Subcutaneous adipose tissue (tissue), 4 donors: Measurements from ENCODE around the gene CXCL12. TPM values are rescaled to one million over a fixed set of nuclear protein-coding genes. Genes with fewer than 3 reads are reported as not detected.

Source experiments
- CTCF ChIP-seq: fragments of 450-650 bp; IDR thresholded peaks from one replicate; pipeline ENCODE4 v1.5.1; 2016; ENCODE audit warnings: low read depth, mild to moderate bottlenecking, control low read depth, antibody characterized with exemption, moderate library complexity
- total RNA-seq, 4 donors: library from RNA; depleted of rRNA; stranded (reverse); fragments of >200 nt; gene quantifications; one replicate each; pipeline ENCODE4 v1.1.0, GENCODE V29; 2016

CXCL12 gene
- total RNA-seq, 4 donors from 2014 or later, result 75.0 to 156 (median 91.6) TPM

DNA sequence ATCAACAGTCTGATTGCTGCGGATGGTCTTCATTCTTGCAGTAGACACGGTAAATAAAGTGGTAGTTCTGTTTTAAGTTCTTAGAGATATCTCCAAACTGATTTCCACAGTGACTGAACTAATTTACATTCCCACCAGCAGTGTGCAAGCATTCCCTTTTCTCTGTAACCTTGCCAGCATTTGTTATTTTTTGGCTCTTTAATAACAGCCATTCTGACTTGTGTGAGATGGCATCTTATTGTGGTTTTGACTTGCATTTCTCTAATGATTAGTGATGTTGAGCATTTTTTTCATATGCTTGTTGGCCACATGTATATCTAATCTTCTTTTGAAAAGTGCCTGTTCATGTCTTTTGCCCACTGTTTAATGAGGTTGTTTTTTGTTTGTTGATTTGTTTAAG lies 30.2 kb upstream of the CXCL12 start:
- TF ChIP-seq CTCF, result no peak

- TF ChIP-seq CTCF, result no peak
Observed at GRCh38 chr10:44413416-44413815, 28.5 kb upstream of the CXCL12 start.

- no peak for TF ChIP-seq CTCF
Observed at GRCh38 chr10:44411251-44411650, 26.4 kb upstream of the CXCL12 start.

- TF ChIP-seq CTCF, result no peak
Observed at GRCh38 chr10:44404741-44405437, 20.0 kb upstream of the CXCL12 start.

DNA sequence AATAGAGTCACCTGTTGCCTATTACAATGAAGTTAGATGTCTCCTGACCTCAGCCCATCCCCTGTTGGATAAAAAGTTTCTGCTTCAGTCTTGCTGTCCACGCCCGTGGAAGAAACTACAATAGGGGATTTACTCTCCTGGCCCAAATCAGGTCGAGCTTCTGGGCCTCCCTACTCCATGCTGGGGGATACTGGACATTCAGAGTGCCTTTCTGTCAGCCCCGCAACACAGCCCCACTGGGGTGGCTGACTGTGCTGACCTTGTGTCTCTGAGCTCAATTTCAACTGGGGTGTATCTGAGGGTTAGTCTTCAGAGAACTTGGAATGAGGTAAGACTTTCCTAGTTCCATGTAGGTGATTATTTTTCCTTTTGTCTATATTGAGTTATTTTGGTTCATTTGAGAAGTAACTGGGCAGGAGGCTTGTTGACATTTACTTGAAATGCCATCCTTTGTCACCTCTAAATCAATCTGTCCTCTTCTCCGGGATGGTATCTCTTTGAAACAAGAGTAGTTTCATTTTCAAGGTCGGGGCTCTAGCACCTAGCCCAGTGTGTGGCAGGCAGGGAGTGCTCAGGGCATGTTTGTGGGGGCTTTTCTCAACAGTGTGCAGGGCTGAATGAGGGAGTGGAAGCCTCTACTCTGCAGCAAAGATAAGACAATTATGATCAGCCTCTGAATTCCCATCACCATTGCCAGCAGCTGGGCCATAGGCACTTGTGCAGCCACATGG lies 17.7 kb upstream of the CXCL12 start:
- TF ChIP-seq CTCF, result no peak

GRCh38 chr10:44400541-44400940 lies 15.6 kb upstream of the CXCL12 start:
- no peak for TF ChIP-seq CTCF

DNA sequence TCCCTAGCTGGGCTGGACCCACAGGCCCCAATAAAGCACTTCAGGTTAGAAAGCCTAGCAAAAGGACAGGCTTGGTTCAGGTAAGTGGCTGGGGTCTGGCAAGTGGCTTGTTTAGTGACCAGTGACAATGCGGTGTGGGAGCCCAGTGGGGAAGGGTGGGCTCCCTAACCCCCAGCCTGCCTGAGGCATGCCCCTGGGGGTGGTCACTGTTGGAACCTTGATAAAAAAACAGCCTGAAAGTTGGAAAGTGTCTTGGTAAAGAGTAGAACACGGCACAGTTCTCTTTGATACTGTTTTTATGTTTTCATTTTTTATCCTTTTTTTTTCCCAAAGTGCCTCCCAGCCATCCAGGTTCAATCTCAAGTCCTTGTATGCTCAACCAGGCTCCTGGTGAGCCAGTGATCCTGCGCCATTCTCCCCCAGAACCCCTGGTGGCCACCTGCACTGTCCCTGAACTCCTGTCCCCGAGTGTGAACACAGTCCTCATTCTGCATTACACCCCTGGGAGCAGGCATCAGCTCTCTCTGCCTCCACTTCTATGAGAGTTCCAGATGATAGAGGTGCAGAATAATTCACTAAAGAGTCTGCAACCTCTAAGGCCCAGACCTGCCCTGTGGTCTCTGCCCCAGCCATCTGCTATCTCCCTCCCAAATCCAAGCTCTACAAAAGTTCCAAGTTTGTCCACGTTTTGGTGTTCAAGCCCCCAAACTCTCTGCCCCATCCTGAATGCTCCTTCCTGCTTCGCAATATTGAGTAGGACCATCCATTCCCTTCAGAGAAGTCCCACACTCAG lies 15.0 kb upstream of the CXCL12 start:
- TF ChIP-seq CTCF, result no peak
